HepG2 (cell line): Measurements from ENCODE around the gene TAF12. TPM values are rescaled to one million over a fixed set of nuclear protein-coding genes. Genes with fewer than 3 reads are reported as not detected.

Source experiments
- ARNTL ChIP-seq: sonication (generic); formaldehyde crosslinking; IDR thresholded peaks from 2 replicates; pipeline ENCODE4 v1.4.0; 2020; ENCODE audit warnings: mild to moderate bottlenecking, missing genetic modification reagents
- FOXM1 ChIP-seq: sonication (generic); formaldehyde crosslinking; IDR thresholded peaks from 2 replicates; pipeline ENCODE4 v1.5.0; 2020; ENCODE audit warnings: missing genetic modification reagents
- MAF1 ChIP-seq: sonication (generic); formaldehyde crosslinking; IDR thresholded peaks from 2 replicates; pipeline ENCODE4 v1.5.0; 2020; ENCODE audit warnings: missing genetic modification reagents, borderline replicate concordance
- MIER3 ChIP-seq: IDR thresholded peaks from 2 replicates; pipeline ENCODE4 v1.6.1; 2016; ENCODE audit warnings: missing compliant biosample characterization, borderline replicate concordance
- MTF2 ChIP-seq: sonication (generic); formaldehyde crosslinking; IDR thresholded peaks from 2 replicates; pipeline ENCODE4 v1.5.0; 2020; ENCODE audit warnings: missing genetic modification reagents, borderline replicate concordance
- PAX8 ChIP-seq: sonication (generic); formaldehyde crosslinking; IDR thresholded peaks from 2 replicates; pipeline ENCODE4 v1.8.0; 2022; ENCODE audit warnings: mild to moderate bottlenecking, missing genetic modification reagents, borderline replicate concordance
- PHB2 ChIP-seq: fragments of 450-650 bp; IDR thresholded peaks from 2 replicates; pipeline ENCODE4 v1.6.1; 2018; ENCODE audit not compliant: partially characterized antibody
- PITX1 ChIP-seq: sonication (generic); formaldehyde crosslinking; IDR thresholded peaks from 2 replicates; pipeline ENCODE4 v1.5.1; 2020; ENCODE audit warnings: mild to moderate bottlenecking, missing genetic modification reagents
- POLR2AphosphoS2 ChIP-seq: IDR thresholded peaks from 2 replicates; pipeline ENCODE4 v1.6.1; 2011; ENCODE audit warnings: low read depth, low read length, improper control_type of control experiment
- PPARG ChIP-seq: conservative IDR thresholded peaks from 2 replicates; pipeline ENCODE4 v1.6.1; 2016; ENCODE audit warnings: missing biosample characterization, missing genetic modification reagents
- RAD21 ChIP-seq: fragments of 450-650 bp; formaldehyde crosslinking; IDR thresholded peaks from 2 replicates; pipeline ENCODE4 v1.5.0; 2020; ENCODE audit warnings: mild to moderate bottlenecking
- SATB2 ChIP-seq: sonication (generic); formaldehyde crosslinking; IDR thresholded peaks from 2 replicates; pipeline ENCODE4 v1.5.0; 2020; ENCODE audit warnings: missing genetic modification reagents
- STAT5B ChIP-seq: sonication (generic); formaldehyde crosslinking; IDR thresholded peaks from 2 replicates; pipeline ENCODE4 v1.4.0; 2020; ENCODE audit warnings: missing genetic modification reagents
- YEATS2 ChIP-seq: sonication (generic); formaldehyde crosslinking; IDR thresholded peaks from 2 replicates; pipeline ENCODE4 v1.4.0; 2020; ENCODE audit warnings: missing genetic modification reagents, borderline replicate concordance
- ZBTB38 ChIP-seq: sonication (generic); formaldehyde crosslinking; IDR thresholded peaks from 2 replicates; pipeline ENCODE4 v1.5.1; 2020; ENCODE audit warnings: mild to moderate bottlenecking, missing genetic modification reagents
- ZNF234 ChIP-seq: sonication (generic); formaldehyde crosslinking; conservative IDR thresholded peaks from 2 replicates; pipeline ENCODE4 v1.5.1; 2020; ENCODE audit warnings: mild to moderate bottlenecking, missing genetic modification reagents
- ZNF776 ChIP-seq: sonication (generic); formaldehyde crosslinking; IDR thresholded peaks from 2 replicates; pipeline ENCODE4 v1.4.0; 2020; ENCODE audit warnings: mild to moderate bottlenecking, missing genetic modification reagents
- ZNF788 ChIP-seq: sonication (generic); formaldehyde crosslinking; IDR thresholded peaks from 2 replicates; pipeline ENCODE4 v1.5.0; 2020; ENCODE audit warnings: mild to moderate bottlenecking, missing genetic modification reagents, borderline replicate concordance
- polyA plus RNA-seq, 8 experiments: library from polyadenylated mRNA; depleted of rRNA in 3 of 8; stranded (reverse) in 7 of 8; unstranded in 1 of 8; fragments of >200 nt; fragmentation: Illumina TruSeq in 4 of 8; extraction: Trizol in 4 of 8; gene quantifications; 2 replicates each; pipeline versions ENCODE4 v1.2.1 to v1.2.3, GENCODE V29; 2011 to 2016; ENCODE audit warnings: low read depth in 4 of 8, missing spikeins in 1 of 8, mixed read lengths in 1 of 8; ENCODE audit not compliant: insufficient read depth in 1 of 8
- total RNA-seq, 5 experiments: library from RNA; depleted of rRNA; stranded (reverse); fragments of >200 nt; fragmentation: Illumina TruSeq; extraction: Trizol; gene quantifications; 2 replicates each; pipeline ENCODE4 v1.2.3, GENCODE V29; 2016; ENCODE audit warnings: low read depth in 1 of 5
- TF ChIP-seq, protein P1 (sequence below): sonication (generic); formaldehyde crosslinking; IDR thresholded peaks from 2 replicates; pipeline ENCODE4 v1.8.0; 2022; ENCODE audit warnings: missing genetic modification reagents, mild to moderate bottlenecking, moderate library complexity, borderline replicate concordance
- TF ChIP-seq, protein P2 (sequence below): sonication (generic); formaldehyde crosslinking; IDR thresholded peaks from 2 replicates; pipeline ENCODE4 v1.5.0; 2020; ENCODE audit warnings: missing genetic modification reagents, mild to moderate bottlenecking, borderline replicate concordance
- TF ChIP-seq, protein P3 (sequence below): sonication (generic); formaldehyde crosslinking; IDR thresholded peaks from 2 replicates; pipeline ENCODE4 v1.4.0; 2020; ENCODE audit warnings: missing genetic modification reagents
- TF ChIP-seq, protein P4 (sequence below): sonication (generic); formaldehyde crosslinking; IDR thresholded peaks from 2 replicates; pipeline ENCODE4 v1.5.0; 2020; ENCODE audit warnings: missing genetic modification reagents, mild to moderate bottlenecking, borderline replicate concordance
- TF ChIP-seq, protein P5 (sequence below): sonication (generic); formaldehyde crosslinking; conservative IDR thresholded peaks from 2 replicates; pipeline ENCODE4 v1.4.0; 2020; ENCODE audit warnings: missing genetic modification reagents

TAF12 gene
- total and polyA plus RNA-seq, 2 of the 13 experiments (the other 11 are each of a cell fraction or from before 2014, with no cell fraction given) = 16.3 to 17.1 TPM

DNA sequence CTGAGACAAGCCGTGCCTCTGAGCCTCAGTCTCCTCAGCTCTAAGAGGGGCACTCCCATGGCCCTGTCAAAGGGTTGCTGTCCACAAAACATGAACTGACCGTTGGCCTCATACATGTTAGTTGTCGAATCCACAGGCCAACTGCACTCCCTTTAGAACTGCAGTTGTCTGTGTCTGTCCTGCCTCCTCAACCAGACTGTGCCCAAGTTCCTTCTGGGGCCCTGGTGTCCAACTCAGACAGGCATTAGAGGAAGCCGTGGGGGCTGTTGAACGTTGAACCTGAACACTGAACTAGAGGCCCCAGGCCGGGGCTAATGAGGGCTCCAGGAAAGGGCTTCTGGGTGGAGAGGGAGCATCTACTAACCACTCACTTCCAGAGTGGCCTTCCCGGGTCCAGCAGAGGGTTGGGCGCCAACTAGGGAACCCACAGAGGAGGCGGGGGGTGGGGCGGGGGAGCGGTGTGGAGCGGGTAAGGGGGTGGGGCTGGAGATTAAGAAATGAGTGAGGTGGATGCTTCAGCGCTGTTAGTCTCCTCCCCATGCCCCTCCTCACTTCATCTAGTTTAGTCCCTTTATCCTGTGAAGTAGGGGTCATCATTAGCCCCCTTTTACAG lies 51.1 kb downstream of the TAF12 start, which contains the start of gene RAB42 (continued):
- TF ChIP-seq ARNTL (CRISPR knock-in tag) (0 out of 2 replicates have a peak, but pooled peaks have one; percentile 17), MTF2 (no peak), YEATS2 (CRISPR knock-in tag) (no peak), PPARG (CRISPR knock-in tag) (0 out of 2 replicates have a peak, but pooled peaks have one; percentile 27), ZNF788 (CRISPR knock-in tag) (0 out of 2 replicates have a peak, but pooled peaks have one; percentile 50), ZNF776 (CRISPR knock-in tag) (0 out of 2 replicates have a peak, but pooled peaks have one; percentile 31), RAD21 (CRISPR knock-in tag) (peak; percentile 28; the same call in 1 of the 2 replicates), STAT5B (CRISPR knock-in tag) (no peak), PAX8 (CRISPR knock-in tag) (no peak), ZBTB38 (peak; percentile 62), PITX1 (CRISPR knock-in tag) (no peak), MIER3 (peak; percentile 15; the same call in 1 of the 2 replicates), MAF1 (CRISPR knock-in tag) (0 out of 2 replicates have a peak, but pooled peaks have one; percentile 3), SATB2 (CRISPR knock-in tag) (no peak), FOXM1 (CRISPR knock-in tag) (no peak), PHB2 (no peak), ZNF234 (CRISPR knock-in tag) (no peak), POLR2AphosphoS2 (no peak)
- TF ChIP-seq, protein P1, sequence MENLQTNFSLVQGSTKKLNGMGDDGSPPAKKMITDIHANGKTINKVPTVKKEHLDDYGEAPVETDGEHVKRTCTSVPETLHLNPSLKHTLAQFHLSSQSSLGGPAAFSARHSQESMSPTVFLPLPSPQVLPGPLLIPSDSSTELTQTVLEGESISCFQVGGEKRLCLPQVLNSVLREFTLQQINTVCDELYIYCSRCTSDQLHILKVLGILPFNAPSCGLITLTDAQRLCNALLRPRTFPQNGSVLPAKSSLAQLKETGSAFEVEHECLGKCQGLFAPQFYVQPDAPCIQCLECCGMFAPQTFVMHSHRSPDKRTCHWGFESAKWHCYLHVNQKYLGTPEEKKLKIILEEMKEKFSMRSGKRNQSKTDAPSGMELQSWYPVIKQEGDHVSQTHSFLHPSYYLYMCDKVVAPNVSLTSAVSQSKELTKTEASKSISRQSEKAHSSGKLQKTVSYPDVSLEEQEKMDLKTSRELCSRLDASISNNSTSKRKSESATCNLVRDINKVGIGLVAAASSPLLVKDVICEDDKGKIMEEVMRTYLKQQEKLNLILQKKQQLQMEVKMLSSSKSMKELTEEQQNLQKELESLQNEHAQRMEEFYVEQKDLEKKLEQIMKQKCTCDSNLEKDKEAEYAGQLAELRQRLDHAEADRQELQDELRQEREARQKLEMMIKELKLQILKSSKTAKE = peak; percentile 79
- TF ChIP-seq, protein P2, sequence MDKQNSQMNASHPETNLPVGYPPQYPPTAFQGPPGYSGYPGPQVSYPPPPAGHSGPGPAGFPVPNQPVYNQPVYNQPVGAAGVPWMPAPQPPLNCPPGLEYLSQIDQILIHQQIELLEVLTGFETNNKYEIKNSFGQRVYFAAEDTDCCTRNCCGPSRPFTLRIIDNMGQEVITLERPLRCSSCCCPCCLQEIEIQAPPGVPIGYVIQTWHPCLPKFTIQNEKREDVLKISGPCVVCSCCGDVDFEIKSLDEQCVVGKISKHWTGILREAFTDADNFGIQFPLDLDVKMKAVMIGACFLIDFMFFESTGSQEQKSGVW (CRISPR knock-in tag) = no peak
- TF ChIP-seq, protein P3, sequence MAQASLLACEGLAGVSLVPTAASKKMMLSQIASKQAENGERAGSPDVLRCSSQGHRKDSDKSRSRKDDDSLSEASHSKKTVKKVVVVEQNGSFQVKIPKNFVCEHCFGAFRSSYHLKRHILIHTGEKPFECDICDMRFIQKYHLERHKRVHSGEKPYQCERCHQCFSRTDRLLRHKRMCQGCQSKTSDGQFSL (CRISPR knock-in tag) = no peak
- TF ChIP-seq, protein P4, sequence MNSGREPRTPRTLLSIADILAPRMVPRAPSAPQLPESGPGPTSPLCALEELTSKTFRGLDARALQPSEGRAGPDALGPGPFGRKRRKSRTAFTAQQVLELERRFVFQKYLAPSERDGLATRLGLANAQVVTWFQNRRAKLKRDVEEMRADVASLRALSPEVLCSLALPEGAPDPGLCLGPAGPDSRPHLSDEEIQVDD = no peak
- TF ChIP-seq, protein P5, sequence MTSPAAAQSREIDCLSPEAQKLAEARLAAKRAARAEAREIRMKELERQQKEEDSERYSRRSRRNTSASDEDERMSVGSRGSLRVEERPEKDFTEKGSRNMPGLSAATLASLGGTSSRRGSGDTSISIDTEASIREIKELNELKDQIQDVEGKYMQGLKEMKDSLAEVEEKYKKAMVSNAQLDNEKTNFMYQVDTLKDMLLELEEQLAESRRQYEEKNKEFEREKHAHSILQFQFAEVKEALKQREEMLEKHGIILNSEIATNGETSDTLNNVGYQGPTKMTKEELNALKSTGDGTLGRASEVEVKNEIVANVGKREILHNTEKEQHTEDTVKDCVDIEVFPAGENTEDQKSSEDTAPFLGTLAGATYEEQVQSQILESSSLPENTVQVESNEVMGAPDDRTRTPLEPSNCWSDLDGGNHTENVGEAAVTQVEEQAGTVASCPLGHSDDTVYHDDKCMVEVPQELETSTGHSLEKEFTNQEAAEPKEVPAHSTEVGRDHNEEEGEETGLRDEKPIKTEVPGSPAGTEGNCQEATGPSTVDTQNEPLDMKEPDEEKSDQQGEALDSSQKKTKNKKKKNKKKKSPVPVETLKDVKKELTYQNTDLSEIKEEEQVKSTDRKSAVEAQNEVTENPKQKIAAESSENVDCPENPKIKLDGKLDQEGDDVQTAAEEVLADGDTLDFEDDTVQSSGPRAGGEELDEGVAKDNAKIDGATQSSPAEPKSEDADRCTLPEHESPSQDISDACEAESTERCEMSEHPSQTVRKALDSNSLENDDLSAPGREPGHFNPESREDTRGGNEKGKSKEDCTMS (CRISPR knock-in tag) = no peak
